ENCODE results near the gene APP. TPM values are rescaled to one million over a fixed set of nuclear protein-coding genes. Genes with fewer than 3 reads are reported as not detected.

Gene APP
- total RNA-seq, 1 experiment from 2014 or later: 560 TPM

- TF ChIP-seq ATF6 (CRISPR knock-in tag; IDR thresholded peaks at IDR 0.05): no peak
Observed at GRCh38 chr21:25893191-25893590, 277.4 kb downstream of the APP start (continued).

- peaks cover 6% of the 10 kb centered on the region for H3K9me3 Mint-ChIP-seq
- ATAC-seq (no peak), DNase-seq (ENCODE audit: low spot score) (no peak)
- no peaks in the 10 kb centered on the region for H3K4me1 Mint-ChIP-seq
- ChIA-PET CTCF (no interaction called here), POLR2A (no interaction called here)
- H3K27ac Mint-ChIP-seq: no peak overlapping the region
- TF ChIP-seq ATF6 (CRISPR knock-in tag; IDR thresholded peaks at IDR 0.05) (no peak), E2F5 (CRISPR knock-in tag; IDR thresholded peaks at IDR 0.05) (no peak), ZNF219 (CRISPR knock-in tag; IDR thresholded peaks at IDR 0.05; ENCODE audit: borderline replicate concordance) (no peak), NR2C2 (CRISPR knock-in tag; IDR thresholded peaks at IDR 0.05) (no peak), AR (CRISPR knock-in tag; IDR thresholded peaks at IDR 0.05) (no peak), ZNF281 (CRISPR knock-in tag; IDR thresholded peaks at IDR 0.05) (no peak), ZNF232 (CRISPR knock-in tag; IDR thresholded peaks at IDR 0.05) (no peak), CDX4 (CRISPR knock-in tag; IDR thresholded peaks at IDR 0.05; ENCODE audit: borderline replicate concordance) (no peak), CREB1 (CRISPR knock-in tag; IDR thresholded peaks at IDR 0.05) (no peak), ESRRA (CRISPR knock-in tag; IDR thresholded peaks at IDR 0.05; ENCODE audit: borderline replicate concordance) (no peak), ZBTB21 (CRISPR knock-in tag; IDR thresholded peaks at IDR 0.05; ENCODE audit: borderline replicate concordance) (no peak), EMX1 (CRISPR knock-in tag; IDR thresholded peaks at IDR 0.05) (no peak), TCF7 (CRISPR knock-in tag; IDR thresholded peaks at IDR 0.05; ENCODE audit: low read depth) (no peak), CBFB (CRISPR knock-in tag; IDR thresholded peaks at IDR 0.05; ENCODE audit: low read depth) (no peak), ZNF121 (CRISPR knock-in tag; IDR thresholded peaks at IDR 0.05) (no peak), CREM (CRISPR knock-in tag; IDR thresholded peaks at IDR 0.05) (no peak), E2F1 (CRISPR knock-in tag; IDR thresholded peaks at IDR 0.05) (no peak), NFE2L1 (CRISPR knock-in tag; IDR thresholded peaks at IDR 0.05) (no peak), NR3C1 (CRISPR knock-in tag; conservative IDR thresholded peaks at IDR 0.05; ENCODE audit: low read depth) (no peak)
- H3K36me3 Mint-ChIP-seq: peaks cover 84% of the 10 kb centered on the region
- H3K27me3 Mint-ChIP-seq (ENCODE audit: low read depth): no peaks in the 10 kb centered on the region
- H3K4me3 Mint-ChIP-seq: no peak overlapping the region
Observed at GRCh38 chr21:25891596-25891995, 279.0 kb downstream of the APP start.
